Rectal smooth muscle tissue (tissue), 1 donor: ENCODE data around the gene CASQ2.

ENCODE experiments used
- H3K27ac ChIP-seq: one replicate; pipeline ENCODE4 v1.7.0; 2013; ENCODE audit warnings: low read depth, low read length, inconsistent platforms
- H3K27me3 ChIP-seq: one replicate; pipeline ENCODE4 v1.7.0; 2013; ENCODE audit warnings: low read length; ENCODE audit not compliant: control insufficient read depth, insufficient read depth
- H3K36me3 ChIP-seq: one replicate; pipeline ENCODE4 v1.7.0; 2013; ENCODE audit warnings: low read length; ENCODE audit not compliant: control insufficient read depth, insufficient read depth
- H3K4me1 ChIP-seq: one replicate; pipeline ENCODE4 v1.7.0; 2013; ENCODE audit warnings: low read length; ENCODE audit not compliant: control insufficient read depth, insufficient read depth
- H3K4me3 ChIP-seq: one replicate; pipeline ENCODE4 v1.7.0; 2013; ENCODE audit warnings: low read length
- H3K9ac ChIP-seq: one replicate; pipeline ENCODE4 v1.7.0; 2013; ENCODE audit warnings: low read length

The CASQ2 gene

GRCh38 chr1:115768549-115768948 is at the start of gene CASQ2:
TSS of gene CASQ2 (minus strand) at chr1:115768714. CDS start at chr1:115768541, 173 bp downstream.
- Histone ChIP-seq H3K27ac (peak within 1 kb of the TSS; percentile 78), H3K4me3 (peak within 1 kb of the TSS; percentile 40), H3K36me3 (no peaks in the 10 kb centered on the region), H3K9ac (peak within 1 kb of the TSS; percentile 35), H3K27me3 (no peaks in the 10 kb centered on the region), H3K4me1 (peaks cover 5% of the 10 kb centered on the region)

GRCh38 chr1:115815694-115816093 is 47.2 kb upstream of the CASQ2 start:
- Histone ChIP-seq H3K4me1 (no peaks in the 10 kb centered on the region), H3K27me3 (no peaks in the 10 kb centered on the region), H3K36me3 (no peaks in the 10 kb centered on the region), H3K4me3 (no peak overlapping the region), H3K9ac (no peak overlapping the region), H3K27ac (no peak overlapping the region)

GRCh38 chr1:115814685-115815398 is 46.3 kb upstream of the CASQ2 start:
- H3K27ac ChIP-seq = no peak overlapping the region
- no peaks in the 10 kb centered on the region for H3K36me3 ChIP-seq
- H3K27me3 ChIP-seq = no peaks in the 10 kb centered on the region
- no peak overlapping the region for H3K9ac ChIP-seq
- H3K4me3 ChIP-seq = no peak overlapping the region
- H3K4me1 ChIP-seq = no peaks in the 10 kb centered on the region

- H3K27ac ChIP-seq = no peak overlapping the region
- no peaks in the 10 kb centered on the region for H3K27me3 ChIP-seq
- H3K9ac ChIP-seq = no peak overlapping the region
- no peaks in the 10 kb centered on the region for H3K36me3 ChIP-seq
- H3K4me3 ChIP-seq = no peak overlapping the region
- no peaks in the 10 kb centered on the region for H3K4me1 ChIP-seq
Observed at GRCh38 chr1:115813727-115814126, 45.2 kb upstream of the CASQ2 start.

- H3K27me3 ChIP-seq = no peaks in the 10 kb centered on the region
- no peaks in the 10 kb centered on the region for H3K36me3 ChIP-seq
- H3K27ac ChIP-seq = no peak overlapping the region
- H3K9ac ChIP-seq = no peak overlapping the region
- H3K4me1 ChIP-seq = no peaks in the 10 kb centered on the region
- no peak overlapping the region for H3K4me3 ChIP-seq
Observed at GRCh38 chr1:115811140-115811828, 42.8 kb upstream of the CASQ2 start.

- H3K4me1 ChIP-seq = no peaks in the 10 kb centered on the region
- no peaks in the 10 kb centered on the region for H3K27me3 ChIP-seq
- no peak overlapping the region for H3K9ac ChIP-seq
- H3K4me3 ChIP-seq = no peak overlapping the region
- H3K36me3 ChIP-seq = no peaks in the 10 kb centered on the region
- no peak overlapping the region for H3K27ac ChIP-seq
Observed at GRCh38 chr1:115810609-115811008, 42.1 kb upstream of the CASQ2 start.

- no peaks in the 10 kb centered on the region for H3K27me3 ChIP-seq
- H3K9ac ChIP-seq = no peak overlapping the region
- no peak overlapping the region for H3K4me3 ChIP-seq
- H3K36me3 ChIP-seq = no peaks in the 10 kb centered on the region
- no peaks in the 10 kb centered on the region for H3K4me1 ChIP-seq
- H3K27ac ChIP-seq = no peak overlapping the region
Observed at GRCh38 chr1:115809847-115810246, 41.3 kb upstream of the CASQ2 start.

- no peak overlapping the region for H3K4me3 ChIP-seq
- H3K36me3 ChIP-seq = no peaks in the 10 kb centered on the region
- no peak overlapping the region for H3K27ac ChIP-seq
- no peaks in the 10 kb centered on the region for H3K27me3 ChIP-seq
- H3K4me1 ChIP-seq = no peaks in the 10 kb centered on the region
- no peak overlapping the region for H3K9ac ChIP-seq
Observed at GRCh38 chr1:115809076-115809475, 40.6 kb upstream of the CASQ2 start.

GRCh38 chr1:115807723-115808122 is 39.2 kb upstream of the CASQ2 start:
- Histone ChIP-seq H3K9ac (no peak overlapping the region), H3K4me1 (no peaks in the 10 kb centered on the region), H3K27me3 (no peaks in the 10 kb centered on the region), H3K27ac (no peak overlapping the region), H3K36me3 (no peaks in the 10 kb centered on the region), H3K4me3 (no peak overlapping the region)

- no peaks in the 10 kb centered on the region for H3K27me3 ChIP-seq
- no peaks in the 10 kb centered on the region for H3K4me1 ChIP-seq
- no peak overlapping the region for H3K9ac ChIP-seq
- H3K36me3 ChIP-seq = no peaks in the 10 kb centered on the region
- H3K27ac ChIP-seq = no peak overlapping the region
- H3K4me3 ChIP-seq = no peak overlapping the region
Observed at GRCh38 chr1:115805597-115805996, 37.1 kb upstream of the CASQ2 start.

- Histone ChIP-seq H3K27ac (no peak overlapping the region), H3K9ac (no peak overlapping the region), H3K4me1 (no peaks in the 10 kb centered on the region), H3K4me3 (no peak overlapping the region), H3K36me3 (no peaks in the 10 kb centered on the region), H3K27me3 (no peaks in the 10 kb centered on the region)
Observed at GRCh38 chr1:115802416-115802815, 33.9 kb upstream of the CASQ2 start.

GRCh38 chr1:115797486-115797885 is 29.0 kb upstream of the CASQ2 start:
- H3K9ac ChIP-seq = no peak overlapping the region
- no peaks in the 10 kb centered on the region for H3K27me3 ChIP-seq
- H3K4me3 ChIP-seq = no peak overlapping the region
- no peaks in the 10 kb centered on the region for H3K4me1 ChIP-seq
- H3K36me3 ChIP-seq = no peaks in the 10 kb centered on the region
- no peak overlapping the region for H3K27ac ChIP-seq

GRCh38 chr1:115796897-115797296 is 28.4 kb upstream of the CASQ2 start:
- H3K9ac ChIP-seq = no peak overlapping the region
- no peak overlapping the region for H3K4me3 ChIP-seq
- no peaks in the 10 kb centered on the region for H3K27me3 ChIP-seq
- H3K4me1 ChIP-seq = no peaks in the 10 kb centered on the region
- no peaks in the 10 kb centered on the region for H3K36me3 ChIP-seq
- no peak overlapping the region for H3K27ac ChIP-seq
